Measurements from ENCODE around the gene NOP10.

The NOP10 gene

GRCh38 chr15:34304613-34305012 is 38.3 kb downstream of the NOP10 start:
- DNase-seq, result no peak
- intact Hi-C loops (cut with DNase I), result no loop called here

- intact Hi-C loops (cut with DNase I), result no loop called here
- no peak for DNase-seq
Observed at GRCh38 chr15:34301058-34301457, 41.9 kb downstream of the NOP10 start.

GRCh38 chr15:34297059-34297458 is 45.9 kb downstream of the NOP10 start:
- intact Hi-C loops (cut with DNase I), result no loop called here
- no peak for DNase-seq

GRCh38 chr15:34292621-34293020 is 50.3 kb downstream of the NOP10 start:
- no peak for DNase-seq
- intact Hi-C loops (cut with DNase I), result no loop called here

Measured in head of caudate nucleus (tissue), 42 donors.